Stimulated activated CD4-positive, alpha-beta T cell treated with anti-CD3 and anti-CD28 coated beads, TNF-alpha, amount 100 ng/mL, for 48 hours (primary cell): Measurements from ENCODE around the gene ZNF439.
A peak's percentile ranks its signal among the peaks of the same experiment; 100 is the strongest.
"Not testable (repeated sequence)": the region's sequence is repeated elsewhere in the genome, so short reads cannot be mapped to it uniquely, and the experiment has no call there.

Experiments
- DNase-seq, 3 donors: peaks; one replicate each; pipeline ENCODE4 v3.0.0-alpha.2; 2020; ENCODE audit warnings: low read depth in 3 of 3

Gene ZNF439

GRCh38 chr19:11848594-11849469 lies at the start of gene ZNF439:
Gene ZNF439, plus strand, starts transcription at chr19:11848726. Its CDS starts 142 bp downstream, at chr19:11848868.
- DNase-seq, result peak; percentile 82 to 86 (median 85)

GRCh38 chr19:11806354-11807098 lies 42.0 kb upstream of the ZNF439 start:
- no peak for DNase-seq

GRCh38 chr19:11807099-11807380 lies 41.5 kb upstream of the ZNF439 start:
- DNase-seq, result no peak

GRCh38 chr19:11813703-11814028 lies 34.9 kb upstream of the ZNF439 start:
- no peak for DNase-seq

GRCh38 chr19:11814029-11814699 lies 34.4 kb upstream of the ZNF439 start, which contains the start of gene ZNF440:
Gene ZNF440, plus strand, starts transcription at chr19:11814273. Its CDS starts 175 bp downstream, at chr19:11814448.
- peak; percentile 76 to 91 (median 80) for DNase-seq

- no peak for DNase-seq
Observed at GRCh38 chr19:11814700-11815035, 33.9 kb upstream of the ZNF439 start.

GRCh38 chr19:11821474-11822109 lies 26.9 kb upstream of the ZNF439 start:
- no peak for DNase-seq

- not testable (repeated sequence) for DNase-seq
Observed at GRCh38 chr19:11828957-11829876, 19.3 kb upstream of the ZNF439 start.

- no peak for DNase-seq
Observed at GRCh38 chr19:11832253-11832912, 16.1 kb upstream of the ZNF439 start.

- DNase-seq, result no peak
Observed at GRCh38 chr19:11833541-11833940, 15.0 kb upstream of the ZNF439 start.

GRCh38 chr19:11835626-11836066 lies 12.9 kb upstream of the ZNF439 start:
- not testable (repeated sequence) for DNase-seq

- no peak for DNase-seq
Observed at GRCh38 chr19:11843722-11844121, 4.8 kb upstream of the ZNF439 start.

GRCh38 chr19:11847615-11848014 lies 911 bp upstream of the ZNF439 start:
- not testable (repeated sequence) for DNase-seq

- no peak for DNase-seq
Observed at GRCh38 chr19:11848200-11848593, 329 bp upstream of the ZNF439 start.

GRCh38 chr19:11850289-11850688 lies 1.8 kb downstream of the ZNF439 start:
- DNase-seq, result not testable (repeated sequence)

GRCh38 chr19:11853358-11853757 lies 4.8 kb downstream of the ZNF439 start:
- DNase-seq, result no peak

- DNase-seq, result no peak
Observed at GRCh38 chr19:11856596-11857250, 8.2 kb downstream of the ZNF439 start.

- no peak for DNase-seq
Observed at GRCh38 chr19:11860721-11861120, 12.2 kb downstream of the ZNF439 start.

- no peak for DNase-seq
Observed at GRCh38 chr19:11861301-11861700, 12.8 kb downstream of the ZNF439 start.

- not testable (repeated sequence) for DNase-seq
Observed at GRCh38 chr19:11867766-11868165, 19.2 kb downstream of the ZNF439 start.
